Coronary artery (tissue), 2 donors: ENCODE results near the gene GGA1.

Source experiments
- DNase-seq: peaks from one replicate; pipeline ENCODE4 v3.0.0-alpha.2; 2017; ENCODE audit warnings: low spot score
- H3K27ac ChIP-seq, 2 donors: fragments of 200-600 bp; sonication (generic); one replicate each; pipeline ENCODE4 v1.5.1; 2016 to 2019
- H3K4me3 ChIP-seq: fragments of 200-600 bp; sonication (generic); 2 replicates; pipeline ENCODE4 v1.5.1; 2016; ENCODE audit warnings: mild to moderate bottlenecking, moderate library complexity
- CTCF ChIP-seq: fragments of 200-600 bp; sonication (generic); IDR thresholded peaks from one replicate; pipeline ENCODE4 v1.5.1; 2019; ENCODE audit warnings: antibody characterized with exemption

Gene GGA1

GRCh38 chr22:37679670-37680069, 71.0 kb downstream of the GGA1 start:
- no peak overlapping the region for H3K27ac ChIP-seq
- no peak for DNase-seq
- H3K4me3 ChIP-seq: no peak overlapping the region
- TF ChIP-seq CTCF: no peak

GRCh38 chr22:37680191-37680851, 71.7 kb downstream of the GGA1 start:
- no peak for DNase-seq
- peak overlapping the region in 1 of 2 donors; percentile 13 for H3K27ac ChIP-seq
- TF ChIP-seq CTCF: no peak
- no peak overlapping the region for H3K4me3 ChIP-seq

- Histone ChIP-seq H3K4me3 (no peak overlapping the region), H3K27ac (peak overlapping the region in 1 of 2 donors; percentile 13)
- no peak for TF ChIP-seq CTCF
- no peak for DNase-seq
Observed at GRCh38 chr22:37681001-37681424, 72.4 kb downstream of the GGA1 start.

GRCh38 chr22:37681556-37682049, 73.0 kb downstream of the GGA1 start:
- H3K4me3 ChIP-seq: no peak overlapping the region
- peak; percentile 93 for TF ChIP-seq CTCF
- no peak for DNase-seq
- H3K27ac ChIP-seq: peak overlapping the region in 1 of 2 donors; percentile 13
